ENCODE results near the gene SCYGR4. TPM values are rescaled to one million over a fixed set of nuclear protein-coding genes. Genes with fewer than 3 reads are reported as not detected.

The SCYGR4 gene
- total RNA-seq = not detected

- no peak for DNase-seq
- no peak for TF ChIP-seq POLR2A (IDR thresholded peaks at IDR 0.05)
- TF ChIP-seq, protein P1, sequence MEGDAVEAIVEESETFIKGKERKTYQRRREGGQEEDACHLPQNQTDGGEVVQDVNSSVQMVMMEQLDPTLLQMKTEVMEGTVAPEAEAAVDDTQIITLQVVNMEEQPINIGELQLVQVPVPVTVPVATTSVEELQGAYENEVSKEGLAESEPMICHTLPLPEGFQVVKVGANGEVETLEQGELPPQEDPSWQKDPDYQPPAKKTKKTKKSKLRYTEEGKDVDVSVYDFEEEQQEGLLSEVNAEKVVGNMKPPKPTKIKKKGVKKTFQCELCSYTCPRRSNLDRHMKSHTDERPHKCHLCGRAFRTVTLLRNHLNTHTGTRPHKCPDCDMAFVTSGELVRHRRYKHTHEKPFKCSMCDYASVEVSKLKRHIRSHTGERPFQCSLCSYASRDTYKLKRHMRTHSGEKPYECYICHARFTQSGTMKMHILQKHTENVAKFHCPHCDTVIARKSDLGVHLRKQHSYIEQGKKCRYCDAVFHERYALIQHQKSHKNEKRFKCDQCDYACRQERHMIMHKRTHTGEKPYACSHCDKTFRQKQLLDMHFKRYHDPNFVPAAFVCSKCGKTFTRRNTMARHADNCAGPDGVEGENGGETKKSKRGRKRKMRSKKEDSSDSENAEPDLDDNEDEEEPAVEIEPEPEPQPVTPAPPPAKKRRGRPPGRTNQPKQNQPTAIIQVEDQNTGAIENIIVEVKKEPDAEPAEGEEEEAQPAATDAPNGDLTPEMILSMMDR (IDR thresholded peaks at IDR 0.05) = no peak
- H3K9me3 ChIP-seq = no peaks in the 10 kb centered on the region
- intact Hi-C loops (cut with DNase I; ENCODE audit: low total_unique reads) = no loop called here
- H3K27me3 ChIP-seq = no peaks in the 10 kb centered on the region
- no peaks in the 10 kb centered on the region for H3K4me1 ChIP-seq
- no peak within 1 kb of the TSS for H3K27ac ChIP-seq
- H3K36me3 ChIP-seq = no peaks in the 10 kb centered on the region
- no peak within 1 kb of the TSS for H3K4me3 ChIP-seq
These were observed at the start of gene SCYGR4 for GRCh38 chr2:227617316-227618230. Gene SCYGR4 (plus strand): TSS chr2:227617498. CDS start chr2:227617498, 0 bp downstream.

- Histone ChIP-seq H3K27ac (no peak overlapping the region), H3K9me3 (no peaks in the 10 kb centered on the region), H3K4me3 (no peak overlapping the region), H3K27me3 (no peaks in the 10 kb centered on the region), H3K36me3 (no peaks in the 10 kb centered on the region), H3K4me1 (no peaks in the 10 kb centered on the region)
- intact Hi-C loops (cut with DNase I; ENCODE audit: low total_unique reads) = no loop called here
- DNase-seq = no peak
- TF ChIP-seq, protein P1 (IDR thresholded peaks at IDR 0.05) = no peak
- TF ChIP-seq POLR2A (IDR thresholded peaks at IDR 0.05) = no peak
These were observed 48.5 kb upstream of the SCYGR4 start for GRCh38 chr2:227568852-227569169.

GRCh38 chr2:227570615-227571014 is 46.7 kb upstream of the SCYGR4 start:
- Histone ChIP-seq H3K36me3 (no peaks in the 10 kb centered on the region), H3K9me3 (no peaks in the 10 kb centered on the region), H3K4me1 (no peaks in the 10 kb centered on the region), H3K27ac (no peak overlapping the region), H3K27me3 (no peaks in the 10 kb centered on the region), H3K4me3 (no peak overlapping the region)
- TF ChIP-seq POLR2A (IDR thresholded peaks at IDR 0.05) = no peak
- TF ChIP-seq, protein P1 (IDR thresholded peaks at IDR 0.05) = no peak
- no peak for DNase-seq
- intact Hi-C loops (cut with DNase I; ENCODE audit: low total_unique reads) = no loop called here

DNA sequence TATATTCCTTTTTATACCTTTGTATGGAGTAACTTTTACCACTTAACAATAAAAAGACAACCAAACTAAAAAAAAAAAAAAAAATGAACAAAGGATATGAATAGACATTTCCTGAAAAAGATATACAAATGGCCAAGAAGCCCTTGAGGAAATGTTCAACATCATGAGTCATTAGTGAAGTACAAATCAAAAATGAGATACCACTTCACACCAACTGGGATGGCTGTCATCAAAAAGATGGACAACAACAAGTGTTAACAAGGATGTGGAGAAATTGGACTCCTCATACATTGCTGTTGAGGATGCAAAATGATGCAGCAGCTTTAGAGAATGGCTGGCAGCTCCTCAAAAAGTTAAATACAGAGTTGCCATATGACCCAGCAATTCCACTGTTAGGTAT is 41.2 kb upstream of the SCYGR4 start:
- H3K4me1 ChIP-seq = no peaks in the 10 kb centered on the region
- intact Hi-C loops (cut with DNase I; ENCODE audit: low total_unique reads) = no loop called here
- no peaks in the 10 kb centered on the region for H3K9me3 ChIP-seq
- DNase-seq = no peak
- no peak overlapping the region for H3K4me3 ChIP-seq
- no peaks in the 10 kb centered on the region for H3K27me3 ChIP-seq
- TF ChIP-seq, protein P1 (IDR thresholded peaks at IDR 0.05) = no peak
- TF ChIP-seq POLR2A (IDR thresholded peaks at IDR 0.05) = no peak
- H3K27ac ChIP-seq = no peak overlapping the region
- H3K36me3 ChIP-seq = no peaks in the 10 kb centered on the region

- TF ChIP-seq, protein P1 (IDR thresholded peaks at IDR 0.05) = no peak
- no peak for TF ChIP-seq POLR2A (IDR thresholded peaks at IDR 0.05)
- Histone ChIP-seq H3K4me1 (no peaks in the 10 kb centered on the region), H3K27ac (no peak overlapping the region), H3K4me3 (no peak overlapping the region), H3K36me3 (no peaks in the 10 kb centered on the region), H3K9me3 (no peaks in the 10 kb centered on the region), H3K27me3 (no peaks in the 10 kb centered on the region)
- intact Hi-C loops (cut with DNase I; ENCODE audit: low total_unique reads) = no loop called here
- DNase-seq = no peak
These were observed 40.5 kb upstream of the SCYGR4 start for GRCh38 chr2:227576812-227577211.
